Hematopoietic multipotent progenitor cell treated with erythropoietin and hydrocortisone succinate and interleukin-3 and kit ligand, for 8 days (in vitro differentiated cells): ENCODE data around the gene SLC24A3.

Experiments used
- DNase-seq: peaks from one replicate; pipeline ENCODE4 v3.0.0-alpha.2; 2015

SLC24A3 gene

DNA sequence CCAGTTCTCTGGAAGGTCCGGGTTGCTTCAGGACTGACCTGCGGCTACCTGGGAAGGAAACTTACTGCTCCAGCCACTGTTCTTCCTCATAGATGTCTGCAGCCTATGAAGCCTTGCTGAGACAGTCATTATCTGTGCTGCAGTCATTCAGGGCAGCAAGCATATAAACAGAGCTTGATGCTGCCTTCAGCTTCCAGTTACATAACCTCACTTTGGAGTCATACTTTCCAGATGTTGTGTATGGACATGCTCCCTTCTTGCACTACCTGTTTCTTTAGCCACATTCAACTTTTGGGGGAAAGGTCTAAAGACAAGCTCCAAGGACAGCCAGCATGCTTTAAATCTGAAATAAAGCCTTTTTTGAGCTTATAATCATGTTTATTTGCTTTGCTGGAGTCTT, 98.1 kb downstream of the SLC24A3 start:
- DNase-seq: no peak

DNA sequence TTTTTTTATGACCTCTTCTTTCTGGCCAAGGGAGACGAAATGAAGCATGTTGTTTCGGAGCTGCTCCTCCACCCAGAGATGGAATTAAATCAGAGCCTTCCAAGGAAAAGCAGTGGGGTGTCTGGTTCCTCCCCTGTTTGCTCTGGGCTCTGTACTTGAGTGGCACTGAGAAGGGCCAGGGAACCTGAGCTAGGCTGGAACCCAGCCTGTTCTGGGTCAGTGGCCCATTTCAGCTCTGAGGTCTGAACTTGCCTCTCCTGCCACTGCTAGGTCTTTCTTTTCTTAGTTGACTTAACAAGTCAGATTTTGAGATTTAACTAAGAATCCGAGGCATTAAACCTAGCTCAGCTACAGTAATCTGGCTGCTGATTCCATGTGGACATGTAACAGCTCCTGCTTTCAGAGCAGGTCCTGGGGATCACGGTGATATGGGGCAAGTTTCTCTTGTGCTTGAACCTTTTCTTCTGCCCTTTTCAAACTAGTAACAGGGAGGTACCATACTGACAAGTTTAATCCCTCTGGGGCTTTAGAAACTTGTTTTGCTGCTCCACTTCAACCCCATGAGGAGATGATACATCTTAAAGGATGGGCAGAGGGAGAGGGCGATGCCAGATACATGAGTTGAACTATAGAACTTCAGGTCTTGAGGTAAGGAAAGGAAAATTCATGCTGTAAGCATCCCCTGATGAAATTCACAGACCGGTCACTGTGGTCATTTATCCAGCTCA, 101.1 kb downstream of the SLC24A3 start:
- DNase-seq: no peak

DNA sequence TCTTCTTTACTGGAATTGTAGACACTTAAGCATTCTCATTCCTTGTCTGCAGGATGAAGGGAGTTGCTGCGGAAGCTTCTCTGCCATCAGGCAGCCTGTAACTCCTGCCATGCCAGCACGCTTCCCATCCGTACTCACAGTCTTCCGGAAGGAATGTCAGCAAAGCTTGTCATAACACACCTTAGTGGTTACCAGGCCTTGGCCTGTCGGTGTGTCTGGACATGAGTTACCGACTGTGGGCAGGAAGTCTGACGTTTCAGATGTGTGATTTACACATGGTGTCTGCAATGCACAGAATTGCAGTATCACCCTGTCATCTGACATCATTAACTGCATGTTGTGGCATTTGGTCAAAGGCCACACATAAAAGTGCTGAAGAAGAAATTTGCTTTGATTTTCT, 102.2 kb downstream of the SLC24A3 start:
- no peak for DNase-seq

DNA sequence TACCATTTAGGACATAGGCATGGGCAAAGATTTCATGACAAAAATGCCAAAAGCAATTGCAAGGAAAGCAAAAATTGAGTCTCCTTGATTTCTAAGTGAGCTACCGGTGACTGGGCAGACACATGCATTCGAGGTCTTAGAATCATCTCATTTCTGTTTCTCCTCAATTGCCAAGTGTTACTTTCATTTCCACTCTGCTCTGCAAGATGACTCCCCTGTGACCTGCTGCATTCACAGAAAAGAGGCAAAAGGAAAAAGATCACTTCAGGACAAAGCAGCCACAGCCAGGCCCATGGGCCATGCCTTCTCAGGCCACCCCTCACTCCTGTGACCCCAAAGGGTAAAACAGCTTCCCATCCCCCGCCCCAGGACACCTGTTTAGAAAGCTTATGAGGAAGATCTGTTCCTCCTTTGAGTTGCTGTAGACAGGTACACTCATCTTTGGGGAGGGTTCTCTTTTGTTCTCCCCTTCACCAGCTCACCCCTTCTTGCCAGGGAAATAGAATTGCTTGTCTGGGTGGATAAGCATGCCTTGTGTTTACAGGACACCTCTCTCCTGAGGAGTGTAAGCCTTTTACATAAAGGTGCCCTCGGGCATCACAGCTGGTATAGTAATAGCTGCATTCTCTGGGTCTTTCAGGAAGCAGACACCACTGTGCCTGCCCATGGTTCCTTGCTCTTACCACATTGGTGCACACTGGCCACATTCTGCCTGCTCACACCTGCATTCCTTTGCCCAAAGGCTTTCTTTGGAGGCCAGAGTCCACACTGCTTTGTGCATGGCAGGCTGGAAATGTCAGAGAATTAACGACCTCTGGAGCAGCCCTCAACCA, 105.0 kb downstream of the SLC24A3 start:
- DNase-seq: no peak

DNA sequence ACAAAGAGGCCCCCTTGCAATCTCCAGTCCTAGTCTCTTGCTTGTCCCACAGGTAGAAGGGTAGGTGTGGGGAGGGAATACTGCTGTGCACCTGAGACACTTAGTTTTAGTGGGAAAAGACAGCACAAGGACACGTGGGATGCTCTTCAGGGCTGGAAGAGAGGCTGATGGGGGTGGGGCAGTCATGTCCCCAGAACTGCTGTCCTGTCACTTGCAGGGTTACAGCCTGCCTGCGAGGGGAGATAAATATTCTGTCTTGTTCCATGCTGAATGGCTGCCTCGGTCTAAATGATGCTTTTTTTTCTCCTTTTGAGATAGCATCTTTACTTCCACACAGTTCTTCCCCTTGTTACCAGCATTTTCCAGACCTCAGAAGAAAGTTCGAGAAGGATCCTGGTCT, 106.2 kb downstream of the SLC24A3 start:
- no peak for DNase-seq

DNA sequence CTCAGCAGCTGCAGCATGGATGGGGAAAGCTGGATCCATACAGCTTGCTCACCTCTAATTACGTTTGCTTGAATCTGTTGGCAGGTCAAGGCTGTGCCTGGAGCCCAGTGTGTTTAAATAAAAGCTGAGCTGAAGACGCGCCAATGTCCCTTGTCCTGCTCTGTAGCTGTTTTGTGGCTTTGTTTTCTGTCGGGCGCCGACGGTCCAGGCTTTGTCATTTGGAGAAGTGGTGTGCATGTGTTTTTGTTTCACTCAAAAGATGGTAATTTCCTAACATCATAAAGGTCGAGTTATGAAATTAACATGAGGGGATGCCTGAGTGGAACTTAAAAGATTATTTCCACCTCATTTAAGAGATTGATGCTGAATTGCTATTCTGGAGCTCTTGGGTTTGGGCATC, 107.6 kb downstream of the SLC24A3 start:
- no peak for DNase-seq

DNA sequence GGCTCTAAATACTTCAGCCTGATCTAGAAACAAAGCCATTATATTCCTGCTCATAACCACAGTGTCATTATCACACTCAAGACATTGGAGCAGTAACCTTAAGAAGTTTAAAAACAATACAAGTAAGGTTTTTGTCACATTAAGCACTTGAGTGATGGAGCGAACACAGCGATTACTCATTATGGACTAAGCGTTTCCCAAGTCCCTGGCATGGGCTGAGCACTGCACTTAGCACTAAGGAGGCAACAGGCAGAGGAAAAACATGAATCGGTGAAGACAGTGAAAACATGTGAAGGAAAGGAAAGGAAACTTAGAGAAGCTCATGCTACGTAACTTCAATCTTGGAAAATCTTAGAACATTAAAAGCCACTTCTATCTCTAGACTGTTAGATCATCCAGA, 108.7 kb downstream of the SLC24A3 start:
- no peak for DNase-seq

DNA sequence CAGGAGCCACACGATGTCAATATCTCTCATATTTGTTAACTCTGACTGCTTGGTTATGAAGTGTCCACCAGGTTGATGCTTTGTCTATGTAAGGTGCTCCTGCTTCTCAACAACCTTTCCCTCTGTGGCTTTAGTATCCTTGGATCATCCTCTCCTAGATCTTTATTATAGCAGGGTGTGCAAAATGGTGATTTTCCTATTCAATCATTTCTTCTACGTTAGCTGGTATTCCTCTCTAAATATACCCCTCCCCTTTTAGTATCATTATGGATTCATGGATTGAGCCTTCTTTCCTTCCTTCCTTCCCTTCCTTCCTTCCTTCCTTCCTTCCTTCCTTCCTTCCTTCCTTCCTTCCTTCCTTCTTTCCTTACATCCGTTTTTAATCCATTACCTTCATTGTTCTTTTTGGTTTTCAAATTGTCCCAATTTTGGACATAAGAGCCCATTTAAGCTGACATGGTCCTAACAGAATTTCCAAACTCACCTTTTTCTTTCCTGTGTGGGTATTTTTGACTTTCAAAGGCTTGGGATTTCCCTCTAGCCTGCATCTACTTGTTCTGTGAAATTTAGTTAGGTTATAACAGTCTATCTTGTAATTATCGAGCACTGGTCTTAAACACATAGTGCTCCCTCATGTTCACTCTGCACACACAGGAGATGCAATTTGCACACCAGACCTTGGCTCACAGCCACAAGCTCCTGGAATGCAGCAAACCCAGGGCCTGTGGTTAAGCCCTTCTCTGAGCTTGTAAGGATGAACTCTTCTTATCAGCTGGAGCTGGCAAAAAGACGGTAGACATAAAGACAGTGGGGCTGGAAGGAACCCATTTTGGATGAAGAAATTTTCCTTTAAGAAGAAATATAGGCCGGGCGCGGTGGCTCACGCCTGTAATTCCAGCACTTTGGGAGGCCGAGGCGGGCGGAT, 109.9 kb downstream of the SLC24A3 start:
- DNase-seq: peak; percentile 16

DNA sequence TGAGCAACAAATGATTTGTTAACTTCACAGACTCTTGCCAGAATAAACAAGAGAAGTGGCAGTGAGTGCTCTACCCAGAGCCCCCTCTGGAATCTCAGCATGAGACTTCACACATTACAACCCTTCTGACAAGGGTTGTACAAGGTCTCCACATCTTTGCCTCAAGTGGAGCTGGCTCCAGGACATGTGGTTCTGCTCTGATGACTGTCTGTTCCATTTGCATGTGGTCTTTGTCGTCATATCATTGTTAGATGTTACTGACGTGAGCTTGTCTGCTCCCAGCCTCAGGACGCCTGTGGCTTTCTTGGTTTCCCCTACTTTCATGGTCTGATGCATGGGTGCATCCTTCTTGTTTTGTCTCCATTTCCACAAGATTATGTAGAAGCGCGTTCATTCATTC, 115.0 kb downstream of the SLC24A3 start:
- no peak for DNase-seq

DNA sequence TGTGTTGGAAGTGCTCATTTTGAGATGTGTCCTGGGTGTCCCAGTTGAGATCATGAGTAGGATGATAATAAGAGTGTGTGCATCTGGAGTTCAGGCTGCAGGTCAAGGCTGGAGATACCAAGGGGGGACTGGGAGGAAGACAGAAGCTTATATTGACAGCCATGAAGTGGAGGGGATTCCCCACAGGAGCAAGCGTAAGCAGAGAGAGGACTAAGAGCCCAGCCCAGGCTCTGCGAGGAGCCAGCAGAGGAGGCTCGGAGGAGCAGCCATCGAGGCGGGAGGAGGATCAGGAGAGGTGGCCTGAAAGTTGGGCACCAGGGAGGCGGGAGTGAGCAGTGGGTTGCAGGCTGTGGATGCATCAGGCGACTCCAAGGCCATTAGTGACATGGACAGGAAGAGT, 116.2 kb downstream of the SLC24A3 start:
- no peak for DNase-seq

DNA sequence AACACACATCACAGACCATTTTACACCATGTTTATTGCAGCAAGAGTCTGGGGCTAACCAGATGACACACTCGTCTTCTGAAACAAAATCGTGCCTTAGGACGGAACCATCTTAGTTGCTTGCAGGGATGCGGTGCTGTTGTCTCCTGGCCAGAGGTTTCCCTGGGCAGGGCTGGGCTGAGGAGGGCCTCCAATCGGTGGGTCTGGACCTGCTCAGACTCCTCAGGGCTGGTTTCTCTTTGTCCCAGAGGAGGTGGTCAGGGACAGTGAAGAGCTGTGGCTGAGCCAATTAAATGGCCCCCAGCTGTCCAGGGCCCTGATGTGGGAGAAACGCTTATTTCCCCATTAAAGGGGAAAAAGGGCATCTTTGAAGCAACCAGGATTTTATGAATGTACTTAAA, 117.6 kb downstream of the SLC24A3 start:
- DNase-seq: no peak

DNA sequence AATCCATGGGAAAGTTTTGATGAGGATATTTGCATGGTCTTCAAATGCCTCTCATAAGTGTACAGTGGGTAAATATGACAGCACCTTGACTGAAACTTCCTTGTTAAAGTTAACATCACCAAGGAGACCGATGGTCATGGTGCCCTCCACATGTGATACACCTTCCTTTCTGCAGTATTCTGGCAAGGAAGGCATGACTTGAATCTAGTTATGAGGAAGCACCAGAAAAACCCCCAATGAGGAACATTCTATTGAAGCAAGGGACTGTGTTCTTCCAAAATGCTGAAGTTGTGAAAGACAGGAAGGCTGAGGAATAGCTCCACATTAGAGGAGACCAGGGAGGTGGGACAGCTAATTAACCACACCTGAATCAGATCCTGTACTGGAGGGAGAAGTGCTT, 118.3 kb downstream of the SLC24A3 start:
- no peak for DNase-seq

DNA sequence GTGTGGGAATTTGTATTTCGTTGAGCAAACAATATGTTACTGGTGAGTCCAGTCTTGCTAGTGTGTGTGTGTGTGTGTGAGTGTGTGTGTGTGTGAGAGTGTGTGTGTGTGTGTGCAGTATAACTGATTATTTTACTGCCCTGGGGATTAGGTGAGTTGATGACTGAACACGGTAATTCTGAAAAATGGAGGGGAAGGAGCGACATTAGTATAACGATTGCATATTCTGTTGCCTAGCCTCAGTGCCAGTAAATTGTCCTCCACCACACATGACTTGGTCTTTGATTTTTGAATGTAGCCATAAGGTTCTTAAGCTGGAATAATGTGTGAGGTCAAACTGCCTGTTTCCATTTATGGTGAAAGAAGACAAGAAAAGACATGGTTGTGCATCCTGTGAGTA, 121.1 kb downstream of the SLC24A3 start:
- no peak for DNase-seq

DNA sequence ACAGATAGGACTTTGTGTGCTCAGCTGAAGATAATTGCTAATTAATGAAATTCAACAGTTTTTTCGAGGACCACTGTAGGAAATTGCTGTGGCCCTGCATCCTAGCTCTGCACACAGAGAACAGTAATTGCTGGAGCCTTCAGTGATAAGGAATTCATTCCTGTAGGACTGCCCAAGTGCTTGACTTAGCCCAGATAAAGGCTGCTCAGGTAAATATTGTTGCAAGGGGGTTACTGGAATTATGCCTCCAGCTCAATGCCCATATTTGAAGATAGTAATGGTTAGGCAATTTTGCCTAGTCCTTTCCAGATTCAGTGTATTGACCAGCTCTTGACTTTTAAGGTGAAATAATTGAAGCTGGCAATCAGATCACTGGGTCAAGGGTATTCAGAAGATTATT, 122.9 kb downstream of the SLC24A3 start:
- no peak for DNase-seq

DNA sequence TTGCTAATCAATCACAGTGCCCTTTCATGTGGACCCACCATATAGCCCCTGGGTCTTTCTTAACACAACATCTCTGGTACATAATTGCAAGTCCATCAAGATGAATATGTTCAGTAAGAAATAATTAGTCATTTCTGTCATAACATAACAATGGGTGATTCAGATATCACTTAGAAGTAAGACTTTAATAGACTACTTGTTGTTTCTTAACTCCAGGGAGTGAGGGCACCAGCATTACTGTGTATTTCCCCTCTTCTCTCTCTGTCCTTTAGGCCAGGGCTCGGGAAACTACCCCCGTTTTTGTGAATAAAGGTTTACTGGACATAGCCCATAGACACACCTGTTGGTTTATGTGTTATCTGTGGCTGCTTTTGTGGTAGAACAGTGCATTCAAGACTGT, 123.5 kb downstream of the SLC24A3 start:
- no peak for DNase-seq

DNA sequence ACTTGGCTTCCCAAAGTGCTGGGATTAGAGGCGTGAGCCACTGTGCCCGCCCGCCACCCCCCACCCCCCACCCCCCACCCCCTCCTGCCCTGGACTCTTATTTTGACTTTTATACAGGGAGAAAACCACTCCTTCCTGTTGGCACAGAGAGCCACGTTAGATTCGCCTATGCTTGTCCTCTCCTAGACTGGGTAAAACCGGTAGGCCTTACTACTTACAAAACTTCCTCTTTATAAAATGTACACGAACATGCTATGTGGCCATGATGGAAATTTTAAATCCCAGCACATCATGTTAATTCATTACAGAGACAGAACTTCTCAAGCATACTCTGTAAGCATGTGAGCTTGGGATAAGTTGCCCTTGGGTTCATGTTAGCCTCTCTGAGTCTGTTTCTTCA, 124.2 kb downstream of the SLC24A3 start:
- DNase-seq: no peak

DNA sequence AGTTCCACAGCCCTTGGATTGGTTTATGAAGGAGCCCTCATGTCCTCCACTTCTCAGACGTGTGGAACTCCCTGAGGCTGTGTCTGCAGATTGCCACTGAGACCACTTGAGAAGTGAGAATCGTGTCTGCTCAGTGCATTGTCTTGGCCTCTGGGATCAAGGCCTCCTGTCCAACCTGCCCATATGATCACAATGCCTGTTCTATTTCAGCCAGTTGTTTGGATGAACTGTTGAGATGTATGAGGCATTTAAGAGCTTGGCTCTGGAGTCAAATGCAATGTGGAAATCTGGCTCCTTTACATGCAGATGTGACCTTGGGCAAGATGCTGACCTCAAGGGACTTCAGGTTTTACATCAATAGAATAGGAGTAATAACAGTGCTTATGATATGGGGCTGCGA, 125.9 kb downstream of the SLC24A3 start:
- DNase-seq: no peak

DNA sequence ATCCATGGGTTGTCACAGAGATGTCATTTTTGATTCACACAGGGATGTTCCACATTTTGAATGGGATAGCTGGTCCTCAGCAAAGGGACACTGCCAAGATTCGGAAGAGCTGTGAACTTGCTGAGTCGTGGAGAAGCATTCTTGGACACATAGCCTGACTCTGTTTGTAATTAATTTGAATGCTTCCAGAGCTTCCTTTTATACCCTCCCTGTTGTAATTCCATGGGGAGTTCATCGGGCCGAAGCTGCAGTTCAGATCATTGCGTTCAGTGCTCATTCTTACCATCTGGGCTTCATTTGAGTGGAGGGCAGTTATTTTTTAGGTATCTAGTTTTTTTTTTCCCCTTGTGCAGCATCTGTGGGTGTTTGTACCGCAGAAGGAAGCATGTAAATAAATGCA, 126.5 kb downstream of the SLC24A3 start:
- no peak for DNase-seq

DNA sequence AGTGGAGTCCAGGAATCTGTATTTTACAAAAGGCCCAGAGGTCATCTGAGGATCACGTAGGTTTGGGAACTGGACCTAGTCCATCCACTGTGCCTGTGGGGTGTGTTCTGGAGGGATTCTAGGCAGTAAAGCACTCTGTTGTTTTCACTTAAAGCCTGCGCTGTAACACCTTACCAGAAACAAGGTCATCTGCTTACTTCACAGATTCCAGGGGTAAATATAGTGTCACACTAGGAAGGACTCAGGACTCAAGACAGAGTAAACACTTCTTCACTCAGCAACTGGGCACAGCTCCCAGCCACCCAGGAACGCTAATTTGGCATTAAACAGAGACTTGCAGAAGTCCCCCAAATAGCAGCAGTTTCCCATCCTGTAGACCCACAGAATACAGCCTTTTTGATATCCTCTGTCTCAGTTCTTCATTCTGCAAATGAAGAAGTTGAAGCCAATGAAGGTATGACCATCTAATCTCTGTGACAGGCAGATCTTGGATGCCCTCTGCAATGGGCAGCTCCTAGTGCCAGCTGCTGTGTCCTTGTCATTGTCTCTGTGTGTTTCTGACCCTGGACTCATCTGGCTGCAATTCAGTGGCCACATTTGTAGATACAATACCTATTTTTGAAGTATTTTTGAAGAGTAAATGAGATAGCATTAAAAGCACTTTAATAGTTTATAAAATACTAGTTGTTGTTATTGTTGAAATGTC, 129.1 kb downstream of the SLC24A3 start:
- no peak for DNase-seq

DNA sequence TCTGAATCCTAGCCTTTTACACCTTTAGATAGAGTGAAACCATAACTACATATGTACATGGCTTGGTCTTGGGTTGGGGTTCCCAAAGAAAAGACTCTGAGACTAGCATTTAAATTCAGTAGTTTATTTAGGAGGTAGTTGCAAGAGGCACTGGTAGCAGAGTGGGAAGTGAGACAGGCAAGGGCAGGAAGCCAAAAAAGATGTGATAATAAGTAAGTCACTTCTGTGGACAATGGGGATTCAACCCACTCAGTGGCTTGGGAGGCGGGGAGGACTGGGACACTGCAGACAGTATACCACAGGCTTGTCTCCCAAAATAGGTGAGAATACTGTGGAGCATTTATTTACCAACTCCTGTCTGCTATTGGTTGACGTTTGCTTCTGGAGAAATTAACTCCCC, 131.9 kb downstream of the SLC24A3 start:
- DNase-seq: no peak

DNA sequence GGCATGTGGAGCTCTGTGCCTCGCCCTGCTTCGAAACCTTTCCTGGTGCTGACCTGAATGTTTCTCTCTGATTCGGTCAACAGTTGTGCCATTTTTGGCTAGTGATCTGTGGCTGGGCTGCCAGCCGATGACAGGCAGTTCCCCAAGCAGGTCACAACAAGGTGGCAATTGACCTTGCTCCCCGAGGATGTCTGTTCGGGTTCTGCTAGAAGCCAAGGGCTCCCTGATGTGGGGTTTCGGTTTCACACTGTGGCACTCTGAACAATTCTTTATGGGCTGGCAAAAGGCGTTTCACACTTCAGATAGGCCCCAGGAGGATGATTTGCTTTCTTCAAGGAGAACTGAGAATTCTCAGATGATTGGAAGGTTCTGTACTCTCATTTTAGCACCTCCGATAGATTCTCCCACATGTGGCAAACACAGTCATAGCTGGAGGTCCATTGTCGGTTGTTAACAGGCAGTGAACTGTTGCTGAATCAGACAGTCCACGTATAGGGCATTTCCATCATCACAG, 135.6 kb downstream of the SLC24A3 start:
- no peak for DNase-seq

DNA sequence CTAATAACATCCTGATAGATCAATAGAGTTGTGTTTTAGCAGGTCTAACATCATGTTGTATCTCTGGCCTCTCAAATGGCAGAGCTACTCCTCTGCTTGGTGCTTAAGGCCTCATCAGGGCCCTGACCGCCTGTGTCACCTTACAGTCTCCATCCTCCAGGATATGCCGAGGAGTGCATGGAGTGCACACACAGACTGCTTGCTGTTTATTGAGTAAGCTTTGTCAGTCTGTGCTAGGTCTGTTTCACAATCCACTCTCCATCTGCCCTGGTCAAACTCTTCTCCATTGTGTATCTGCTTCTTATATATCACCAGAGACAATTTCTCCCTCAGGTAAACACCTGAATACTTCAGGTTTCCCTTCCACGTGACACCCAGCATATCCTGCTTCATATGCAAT, 136.1 kb downstream of the SLC24A3 start:
- DNase-seq: no peak

DNA sequence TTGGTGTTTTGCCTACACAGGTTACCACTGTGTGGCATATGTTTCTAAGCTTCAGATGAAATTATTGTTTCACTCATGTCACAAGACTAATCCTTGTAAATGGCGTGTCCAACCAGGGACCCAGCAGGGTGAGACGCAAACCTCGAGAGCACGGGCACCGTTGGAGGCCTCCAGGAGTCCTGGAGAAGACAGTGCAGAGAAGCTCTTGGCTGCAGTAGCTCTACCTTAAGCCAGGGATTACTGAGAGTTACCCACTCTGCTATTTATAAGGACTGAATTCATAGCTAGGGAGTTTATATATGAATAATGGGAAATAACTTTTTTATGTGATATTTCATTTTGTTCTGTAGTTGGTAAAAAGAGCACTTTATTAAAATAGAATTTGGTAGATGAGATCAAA, 137.4 kb downstream of the SLC24A3 start:
- no peak for DNase-seq
